UCSD-AML1 (cell line): ENCODE measurements around the gene SPATA31A5.
"Not testable (repeated sequence)": the region's sequence is repeated elsewhere in the genome, so short reads cannot be mapped to it uniquely, and the experiment has no call there.

Experiments
- DNase-seq: peaks from one replicate; lab custom pipeline; 2025; ENCODE audit not compliant: unreplicated experiment; lab: John Stamatoyannopoulos, UW

Gene SPATA31A5

DNA sequence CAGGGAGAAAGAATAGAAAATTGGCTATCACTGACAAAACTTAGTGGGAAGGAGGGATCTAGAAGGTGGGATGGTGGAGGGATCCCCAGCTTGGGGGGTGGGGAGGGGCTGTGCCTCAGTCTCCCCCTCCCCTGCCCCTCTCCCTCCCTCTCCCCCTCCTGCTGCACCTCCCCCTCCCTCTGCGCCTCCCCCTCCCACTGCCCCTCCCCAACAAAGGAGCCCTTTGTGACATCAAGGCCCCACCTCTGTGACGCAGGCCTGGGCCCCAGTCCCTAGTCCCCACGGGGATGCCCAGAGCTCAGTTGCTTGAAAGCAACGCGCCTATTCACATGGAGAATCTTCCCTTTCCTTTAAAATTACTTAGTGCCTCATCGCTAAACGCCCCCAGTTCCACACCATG, at the start of gene SPATA31A5:
Gene SPATA31A5 (plus strand): TSS at position 301 of the 400 bp plus-strand sequence. CDS start 29 bp downstream, at position 330.
- not testable (repeated sequence) for DNase-seq

DNA sequence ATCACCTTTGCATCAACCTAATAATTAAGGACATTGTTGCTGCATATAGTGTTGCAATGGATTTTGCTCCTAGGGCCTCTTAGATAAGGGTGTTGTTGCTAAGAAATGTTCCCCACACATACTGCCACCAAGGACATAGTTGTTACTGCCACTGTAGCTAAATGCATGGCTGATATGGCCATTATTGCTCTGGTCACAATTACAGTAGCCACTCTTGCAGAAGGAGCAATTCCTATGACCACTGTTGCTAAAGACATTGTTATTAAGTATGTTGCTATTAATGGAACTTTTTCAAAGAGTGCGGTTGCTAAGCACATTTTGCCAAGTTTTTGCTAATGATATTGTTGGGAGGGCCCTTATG, 48.8 kb downstream of the SPATA31A5 start:
- DNase-seq = not testable (repeated sequence)

DNA sequence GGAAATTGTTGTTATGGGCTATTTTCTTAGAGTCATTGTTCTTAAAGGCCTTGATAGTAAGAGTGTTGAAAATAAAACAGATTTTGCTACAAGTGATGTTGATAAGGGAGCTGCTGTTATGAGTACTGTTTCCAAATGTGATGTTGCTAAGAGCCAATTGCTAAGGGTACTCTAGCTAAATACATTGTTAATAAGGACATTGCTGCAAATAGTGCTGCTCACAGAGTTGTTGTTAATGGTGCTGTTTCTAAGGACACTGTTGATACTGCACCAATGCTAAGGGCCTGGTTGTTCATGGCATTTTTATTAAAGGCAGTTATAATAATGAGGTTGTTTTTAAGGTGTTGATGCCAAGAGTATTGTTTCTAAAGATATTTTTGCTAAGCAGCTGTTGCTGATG, 52.2 kb downstream of the SPATA31A5 start:
- not testable (repeated sequence) for DNase-seq
